Activated T-cell treated with anti-CD3 and anti-CD28 coated beads for 24 hours (primary cell): ENCODE measurements around the gene LRRC23.

ENCODE experiments used
- DNase-seq: peaks from one replicate; pipeline ENCODE4 v3.0.0-alpha.2; 2020; ENCODE audit warnings: low read depth

The LRRC23 gene

GRCh38 chr12:6959058-6959804 is 54.6 kb downstream of the LRRC23 start:
- DNase-seq: no peak

- DNase-seq: no peak
These were observed 55.4 kb downstream of the LRRC23 start for GRCh38 chr12:6959805-6960592.

GRCh38 chr12:6960593-6961277 is 56.1 kb downstream of the LRRC23 start:
- no peak for DNase-seq

- DNase-seq: peak; percentile 91
These were observed 56.7 kb downstream of the LRRC23 start for GRCh38 chr12:6961278-6961694.

- no peak for DNase-seq
These were observed 57.2 kb downstream of the LRRC23 start for GRCh38 chr12:6961695-6962284.

- no peak for DNase-seq
These were observed 57.8 kb downstream of the LRRC23 start for GRCh38 chr12:6962285-6963015.

GRCh38 chr12:6963016-6963731 is 58.6 kb downstream of the LRRC23 start:
- no peak for DNase-seq
